GM10847 (cell line): ENCODE results near the gene COPS4.

ENCODE experiments used
- POLR2A ChIP-seq: IDR thresholded peaks from 2 replicates; pipeline ENCODE4 v1.6.1; 2011; ENCODE audit not compliant: insufficient read length; ENCODE audit errors: extremely low read depth

The COPS4 gene

GRCh38 chr4:83080561-83080960 is 45.6 kb downstream of the COPS4 start:
- no peak for TF ChIP-seq POLR2A

GRCh38 chr4:83082777-83083176 is 47.8 kb downstream of the COPS4 start:
- TF ChIP-seq POLR2A = no peak

- no peak for TF ChIP-seq POLR2A
Measured at GRCh38 chr4:83083925-83084475, 49.0 kb downstream of the COPS4 start.

GRCh38 chr4:83089410-83090157 is 54.6 kb downstream of the COPS4 start:
- no peak for TF ChIP-seq POLR2A

- no peak for TF ChIP-seq POLR2A
Measured at GRCh38 chr4:83093060-83093640, 58.2 kb downstream of the COPS4 start.

DNA sequence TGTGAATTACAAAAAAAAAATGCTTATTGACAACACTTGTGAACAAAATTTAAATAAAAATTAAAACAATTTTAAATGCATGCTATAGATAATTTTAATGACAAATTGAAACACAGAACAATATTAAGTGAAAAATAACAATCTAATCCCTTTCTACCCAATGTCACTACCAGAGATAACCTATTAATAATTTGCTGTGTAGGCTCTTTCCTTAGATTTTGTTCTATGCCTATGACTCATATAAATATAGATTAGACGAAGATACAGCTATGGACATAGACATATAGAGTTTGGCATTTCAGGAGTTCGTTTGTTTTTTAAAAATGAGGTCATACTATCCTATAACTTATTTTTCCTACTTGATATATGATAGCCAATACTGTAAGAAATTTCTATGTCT is 61.4 kb downstream of the COPS4 start:
- TF ChIP-seq POLR2A = no peak

DNA sequence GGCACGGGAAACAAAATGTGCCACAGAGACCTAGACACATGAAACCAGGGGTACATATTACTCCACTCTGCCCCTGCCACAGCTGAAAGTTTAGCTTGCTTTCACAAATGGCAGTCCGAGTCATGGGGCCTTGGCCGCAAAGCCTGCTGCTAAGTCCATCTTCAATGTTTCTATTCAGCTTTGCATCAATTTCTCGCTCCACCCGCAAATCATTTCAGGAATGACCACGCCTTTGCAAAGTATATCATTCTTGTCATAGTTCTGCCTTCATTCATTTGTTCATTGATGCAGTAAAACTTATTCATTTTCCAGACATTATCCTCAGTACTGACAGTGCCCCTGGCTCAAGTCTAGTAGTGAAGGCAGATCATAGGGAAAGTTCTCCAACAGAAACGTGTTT is 70.0 kb downstream of the COPS4 start:
- no peak for TF ChIP-seq POLR2A

GRCh38 chr4:83107631-83108030 is 72.6 kb downstream of the COPS4 start:
- TF ChIP-seq POLR2A = no peak

GRCh38 chr4:83108101-83108861 is 73.3 kb downstream of the COPS4 start:
- TF ChIP-seq POLR2A = no peak

DNA sequence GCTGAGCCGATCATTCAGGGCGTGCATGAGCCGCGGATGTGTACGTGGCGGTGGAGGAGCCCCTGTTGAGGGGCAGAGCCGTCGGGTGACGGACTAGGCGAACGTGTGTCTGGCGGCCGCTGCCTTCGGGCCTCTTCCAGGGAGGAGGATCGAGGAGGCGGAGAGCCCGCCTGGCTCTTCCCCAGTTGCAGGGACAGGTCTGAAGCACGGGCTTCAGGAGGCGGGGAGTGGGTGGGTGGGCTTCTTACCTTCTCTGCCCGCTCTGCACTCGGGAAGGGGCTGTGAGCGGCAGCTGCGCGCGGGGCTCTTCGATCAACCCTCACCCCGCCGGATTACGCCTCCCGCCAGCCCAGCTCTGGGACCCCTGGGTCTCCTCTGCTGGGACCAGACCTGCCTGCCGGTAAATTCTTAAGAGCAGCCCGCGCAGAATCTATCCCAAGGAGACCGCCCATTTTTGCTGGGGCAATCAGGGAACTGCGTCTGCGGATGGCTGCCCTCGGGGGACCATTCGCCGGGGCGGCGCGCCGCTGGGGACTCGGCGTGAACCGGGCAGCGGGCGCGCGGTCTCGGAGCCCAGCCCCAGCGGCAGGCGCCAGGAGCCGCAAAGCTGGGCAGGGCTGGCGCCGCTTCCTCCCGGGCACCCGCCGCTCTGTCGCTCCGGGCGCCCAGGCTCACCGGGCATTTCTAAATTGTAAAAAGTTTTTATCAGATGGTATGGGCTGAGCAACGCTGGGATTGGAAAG is 74.7 kb downstream of the COPS4 start:
- TF ChIP-seq POLR2A = peak; percentile 34

DNA sequence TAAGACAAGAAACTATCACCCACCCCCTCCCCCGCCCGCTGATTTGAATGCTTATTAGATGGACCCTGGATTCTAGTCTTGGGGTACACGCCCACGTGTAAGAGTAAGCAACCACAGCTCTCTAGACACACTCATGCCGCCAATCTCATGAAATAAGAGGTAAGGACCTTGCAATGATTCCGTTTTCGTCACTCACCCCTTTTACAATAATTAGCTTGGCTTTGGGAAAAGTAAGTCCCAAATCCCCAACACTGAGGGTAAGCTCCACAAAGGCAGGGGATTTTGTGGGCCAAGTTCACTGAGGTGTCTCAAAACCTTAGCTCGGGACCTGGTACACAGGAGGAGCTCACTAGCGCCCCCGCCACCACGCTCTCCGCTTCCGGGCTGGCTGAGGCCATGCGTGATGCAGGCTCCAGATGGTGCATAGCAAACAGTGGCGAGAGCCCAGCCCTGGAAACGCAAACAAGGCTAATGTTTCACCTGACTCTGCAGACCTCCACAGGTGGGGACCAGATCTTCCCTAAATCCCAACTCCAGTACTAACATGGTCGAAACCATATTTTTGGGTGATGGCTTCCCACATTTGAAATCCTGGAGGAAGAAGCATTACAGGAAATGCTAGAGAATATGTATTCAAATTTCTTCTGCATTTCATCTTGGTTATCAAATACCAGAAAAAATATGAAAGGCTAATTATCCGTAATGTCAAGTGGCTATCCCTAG is 75.4 kb downstream of the COPS4 start:
- peak; percentile 18 for TF ChIP-seq POLR2A

DNA sequence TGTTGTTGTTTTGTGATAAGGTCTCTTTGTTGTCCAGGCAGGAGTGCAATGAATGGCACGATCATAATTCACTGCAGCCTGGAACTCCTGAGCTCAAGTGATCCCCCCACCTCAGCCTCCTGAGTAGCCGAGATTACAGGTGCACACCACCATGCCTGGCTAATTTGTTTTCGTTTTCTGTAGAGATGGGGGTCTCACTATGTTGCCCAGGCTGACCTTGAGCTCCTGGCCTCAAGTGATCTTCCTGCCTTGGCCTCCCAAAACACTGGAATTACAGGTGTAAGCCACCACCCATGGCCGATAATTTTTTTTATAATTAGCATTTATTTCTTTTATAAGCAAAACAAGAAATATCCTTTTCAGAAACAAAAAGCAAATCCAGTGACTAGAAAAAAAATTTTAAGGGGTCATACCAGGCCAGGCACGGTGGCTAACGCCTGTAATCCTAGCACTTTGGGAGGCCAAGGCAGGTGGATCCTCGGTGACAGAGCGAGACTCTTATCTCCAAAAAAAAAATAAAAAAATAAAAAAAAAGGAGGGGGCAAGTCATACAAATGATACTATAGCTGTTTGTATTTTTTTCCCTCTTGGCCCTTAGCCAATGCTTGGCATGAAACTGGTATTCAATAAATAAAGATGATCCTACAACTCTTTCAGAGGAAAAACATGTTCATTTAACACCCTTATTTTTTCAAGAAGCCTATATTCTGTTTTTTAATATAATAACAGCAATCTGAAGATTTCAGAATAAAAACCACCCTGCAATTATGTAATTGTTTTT is 76.2 kb downstream of the COPS4 start:
- TF ChIP-seq POLR2A = no peak

DNA sequence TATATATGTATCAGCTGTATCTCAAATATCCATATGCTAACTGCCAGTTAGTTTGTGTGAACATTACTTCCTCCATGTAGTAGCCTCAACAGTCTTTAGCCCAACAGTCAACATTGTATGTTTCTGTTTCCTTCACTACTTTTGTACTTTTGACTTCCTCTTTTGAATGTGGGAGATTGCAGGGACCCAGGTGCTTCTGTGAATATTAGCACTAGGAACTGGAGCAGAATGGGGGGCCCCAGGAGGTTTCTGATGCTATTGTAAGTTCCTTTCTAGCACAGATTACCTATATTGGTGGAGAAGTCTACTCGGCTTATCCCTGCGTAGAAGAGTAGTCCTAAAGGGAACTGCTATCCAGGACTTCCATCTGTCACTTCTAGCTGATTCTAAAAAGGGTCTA is 77.2 kb downstream of the COPS4 start:
- TF ChIP-seq POLR2A = no peak
